ENCODE data around the gene PLEKHA1.

PLEKHA1 gene

GRCh38 chr10:122420624-122421007, 46.1 kb downstream of the PLEKHA1 start:
- in situ Hi-C loops (cut with MboI; ENCODE audit: low sequenced_read_pairs), result no loop called here

DNA sequence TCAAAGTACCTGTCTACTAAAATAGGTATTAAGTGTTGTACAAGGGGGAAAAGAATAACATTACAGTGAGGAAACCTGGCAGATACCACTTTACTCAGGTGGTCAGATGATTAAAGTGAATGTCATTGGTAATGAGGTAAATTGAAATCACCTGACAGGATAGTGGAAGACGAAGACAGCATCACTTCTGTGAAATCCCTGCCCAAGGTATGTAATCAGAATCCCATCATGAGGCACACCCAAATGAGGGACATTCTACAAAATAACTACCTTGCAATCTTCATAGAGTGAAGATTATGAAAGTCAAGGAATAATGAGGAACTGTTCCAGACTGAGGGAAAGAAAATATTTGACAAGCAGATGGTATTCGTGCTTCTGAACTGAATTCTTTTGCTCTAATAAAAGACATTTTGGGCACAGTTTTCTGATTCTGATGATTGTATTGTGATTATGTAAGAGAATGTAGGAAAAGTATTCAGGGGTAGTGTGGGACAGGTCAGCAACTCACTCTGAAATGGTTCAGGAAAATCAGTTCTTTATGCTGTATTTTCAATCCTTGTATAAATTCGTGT, 46.6 kb downstream of the PLEKHA1 start:
- in situ Hi-C loops (cut with MboI; ENCODE audit: low sequenced_read_pairs), result no loop called here

GRCh38 chr10:122421742-122422141, 47.2 kb downstream of the PLEKHA1 start:
- in situ Hi-C loops (cut with MboI; ENCODE audit: low sequenced_read_pairs), result no loop called here

DNA sequence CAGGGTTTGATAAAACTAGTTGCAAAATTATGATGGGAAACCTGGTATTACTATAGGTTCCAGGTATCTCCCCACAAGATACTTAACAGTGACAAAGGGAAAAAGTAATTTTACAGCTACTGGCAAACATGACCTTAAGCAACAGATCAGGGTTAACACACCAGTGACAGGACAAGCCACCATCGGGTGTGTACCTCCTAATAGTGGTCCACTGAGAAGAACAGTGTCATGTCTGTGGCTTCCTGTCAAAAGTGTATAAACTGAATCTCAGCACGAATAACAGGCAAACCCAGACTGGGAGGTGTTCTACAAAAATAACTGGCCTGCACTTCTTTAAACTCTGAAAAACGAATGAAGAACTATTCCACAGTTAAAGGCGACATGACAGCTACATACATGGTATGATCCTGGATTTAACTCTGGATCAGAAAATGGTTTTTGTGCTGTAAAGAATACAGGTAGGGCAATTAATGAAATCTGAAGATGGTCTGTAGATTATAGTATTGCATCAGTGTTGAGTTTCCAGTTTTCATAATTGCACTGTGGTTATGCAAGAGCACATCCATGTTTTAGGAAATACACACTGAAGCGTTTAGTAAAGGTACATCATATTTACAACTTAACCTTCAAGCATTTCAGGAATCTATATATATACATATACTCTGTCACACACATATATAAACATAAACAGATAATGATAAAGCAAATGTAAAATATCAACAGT, 47.9 kb downstream of the PLEKHA1 start:
- in situ Hi-C loops (cut with MboI; ENCODE audit: low sequenced_read_pairs), result no loop called here

- in situ Hi-C loops (cut with MboI; ENCODE audit: low sequenced_read_pairs), result no loop called here
These were observed 49.6 kb downstream of the PLEKHA1 start for GRCh38 chr10:122424059-122424458.

GRCh38 chr10:122426829-122427228, 52.3 kb downstream of the PLEKHA1 start:
- in situ Hi-C loops (cut with MboI; ENCODE audit: low sequenced_read_pairs), result no loop called here

- in situ Hi-C loops (cut with MboI; ENCODE audit: low sequenced_read_pairs), result no loop called here
These were observed 52.8 kb downstream of the PLEKHA1 start for GRCh38 chr10:122427280-122427679.

- in situ Hi-C loops (cut with MboI; ENCODE audit: low sequenced_read_pairs), result no loop called here
These were observed 60.8 kb downstream of the PLEKHA1 start for GRCh38 chr10:122435212-122435827.

DNA sequence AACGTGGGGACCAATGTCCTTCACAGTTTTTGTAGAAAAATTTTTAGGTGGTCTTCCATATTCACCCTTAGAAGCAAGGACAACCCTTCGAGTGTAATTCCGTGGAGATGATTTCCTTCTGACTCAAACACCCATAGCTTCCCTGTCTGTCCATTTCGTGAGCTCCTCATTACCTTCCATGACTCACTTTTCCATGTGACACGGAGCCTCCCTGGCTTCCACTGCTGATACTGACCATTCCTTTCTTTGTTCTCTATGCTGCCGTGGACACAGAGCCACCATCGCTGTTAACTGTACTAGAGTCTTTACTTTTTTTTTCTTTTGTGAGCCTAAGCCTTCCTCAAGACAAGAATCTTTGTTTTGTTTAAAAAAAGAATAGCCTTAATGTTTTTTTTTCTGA, 67.5 kb downstream of the PLEKHA1 start:
- in situ Hi-C loops (cut with MboI; ENCODE audit: low sequenced_read_pairs), result no loop called here

- in situ Hi-C loops (cut with MboI; ENCODE audit: low sequenced_read_pairs), result no loop called here
These were observed 71.0 kb downstream of the PLEKHA1 start for GRCh38 chr10:122445469-122445868.

- in situ Hi-C loops (cut with MboI; ENCODE audit: low sequenced_read_pairs), result no loop called here
These were observed 71.4 kb downstream of the PLEKHA1 start for GRCh38 chr10:122445904-122446303.

- in situ Hi-C loops (cut with MboI; ENCODE audit: low sequenced_read_pairs), result no loop called here
These were observed 72.3 kb downstream of the PLEKHA1 start for GRCh38 chr10:122446668-122447423.

GRCh38 chr10:122448600-122448999, 74.1 kb downstream of the PLEKHA1 start:
- in situ Hi-C loops (cut with MboI; ENCODE audit: low sequenced_read_pairs), result no loop called here

DNA sequence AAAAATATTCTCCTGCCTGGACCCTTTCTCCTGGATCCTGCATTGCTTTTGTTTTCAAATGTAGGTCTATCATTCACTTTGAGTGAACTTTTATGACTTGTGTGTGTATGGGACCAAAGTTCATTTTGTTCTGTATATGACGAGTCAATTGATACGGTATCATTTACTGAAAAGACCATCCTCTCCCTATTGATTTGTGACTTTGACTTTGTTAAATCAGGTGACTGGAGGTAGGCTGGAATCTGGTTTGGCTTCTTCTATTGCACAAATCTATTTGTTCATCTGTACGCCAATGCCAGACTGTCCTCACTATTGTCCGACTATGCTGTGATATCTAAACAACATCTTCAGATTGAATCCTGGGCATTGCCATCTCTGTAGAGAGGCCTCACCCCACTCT, 74.6 kb downstream of the PLEKHA1 start:
- in situ Hi-C loops (cut with MboI; ENCODE audit: low sequenced_read_pairs), result no loop called here

GRCh38 chr10:122450353-122450990, 76.0 kb downstream of the PLEKHA1 start:
- in situ Hi-C loops (cut with MboI; ENCODE audit: low sequenced_read_pairs), result no loop called here

DNA sequence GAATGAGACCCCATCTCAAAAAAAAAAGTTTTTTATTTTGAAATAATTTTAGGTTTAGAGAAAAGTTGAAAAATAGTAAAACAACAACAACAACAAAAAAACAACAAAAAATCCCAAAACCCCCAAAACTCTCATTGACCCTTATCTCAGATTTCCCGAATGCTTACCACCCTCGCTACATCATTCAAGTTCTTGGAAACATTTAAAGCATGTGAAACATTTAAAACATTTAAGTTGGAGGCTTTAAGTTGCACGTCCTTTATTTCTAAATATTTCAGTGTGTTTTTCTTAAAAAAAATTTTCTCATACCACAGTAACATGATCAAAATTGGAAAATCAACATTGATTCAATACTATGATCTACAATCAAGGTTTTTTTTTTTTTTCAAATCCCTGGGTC, 79.6 kb downstream of the PLEKHA1 start:
- in situ Hi-C loops (cut with MboI; ENCODE audit: low sequenced_read_pairs), result no loop called here

GRCh38 chr10:122454603-122455080, 80.1 kb downstream of the PLEKHA1 start, which contains the start of gene ARMS2:
Gene ARMS2 (plus strand): TSS chr10:122454653. CDS start chr10:122454728, 75 bp downstream.
- in situ Hi-C loops (cut with MboI; ENCODE audit: low sequenced_read_pairs), result no loop called here

GRCh38 chr10:122455376-122456079, 81.0 kb downstream of the PLEKHA1 start:
- in situ Hi-C loops (cut with MboI; ENCODE audit: low sequenced_read_pairs), result no loop called here

GRCh38 chr10:122457934-122458333, 83.4 kb downstream of the PLEKHA1 start:
- in situ Hi-C loops (cut with MboI; ENCODE audit: low sequenced_read_pairs), result no loop called here

- in situ Hi-C loops (cut with MboI; ENCODE audit: low sequenced_read_pairs), result no loop called here
These were observed 84.2 kb downstream of the PLEKHA1 start for GRCh38 chr10:122458693-122459092.

Measured in hTERT RPE-1 (cell line).